Measurements from ENCODE around the gene TIAM2. TPM values are rescaled to one million over a fixed set of nuclear protein-coding genes. Genes with fewer than 3 reads are reported as not detected.

Gene TIAM2
- total and polyA plus RNA-seq, 10 of the 15 experiments (the other 5 are each of a cell fraction or from before 2014, with no cell fraction given) = 1.1 to 10.5 (median 2.3) TPM

GRCh38 chr6:155181498-155181897 lies 186.4 kb downstream of the TIAM2 start (continued):
- TF ChIP-seq MTA2 (IDR thresholded peaks at IDR 0.05; ENCODE audit: low read depth) = peak; percentile 68
- TF ChIP-seq USF2 (IDR thresholded peaks at IDR 0.05; ENCODE audit: borderline replicate concordance, low read depth, low read length) = no peak
- TF ChIP-seq IRF4 (IDR thresholded peaks at IDR 0.05; ENCODE audit: low read depth, low read length) = no peak
- TF ChIP-seq CEBPB (IDR thresholded peaks at IDR 0.05; ENCODE audit: borderline replicate concordance in 1 of 2, low read depth in 2 of 2, low read length in 2 of 2) = no peak
- no peak for TF ChIP-seq KDM1A (IDR thresholded peaks at IDR 0.05; ENCODE audit: borderline replicate concordance)
- no peak for TF ChIP-seq NR2C2 (IDR thresholded peaks at IDR 0.05; ENCODE audit: borderline replicate concordance, control insufficient read depth, insufficient read length, low read depth)
- TF ChIP-seq EGR1 (IDR thresholded peaks at IDR 0.05; ENCODE audit: borderline replicate concordance in 1 of 2, low read depth in 2 of 2, low read length in 2 of 2) = no peak
- no peak for TF ChIP-seq RBBP5 (conservative IDR thresholded peaks at IDR 0.05)
- peak; percentile 71 for TF ChIP-seq ZNF217 (IDR thresholded peaks at IDR 0.05)
- TF ChIP-seq SIX5 (IDR thresholded peaks at IDR 0.05; ENCODE audit: low read depth, low read length, severe bottlenecking) = no peak
- TF ChIP-seq SMAD1 (IDR thresholded peaks at IDR 0.05; ENCODE audit: low read depth, partially characterized antibody) = peak; percentile 32
- no peak for TF ChIP-seq PML (IDR thresholded peaks at IDR 0.05; ENCODE audit: low read length)
- TF ChIP-seq PKNOX1 (IDR thresholded peaks at IDR 0.05) = peak; percentile 87
- no peak for TF ChIP-seq SMARCA5 (IDR thresholded peaks at IDR 0.05)
- TF ChIP-seq, protein P1, sequence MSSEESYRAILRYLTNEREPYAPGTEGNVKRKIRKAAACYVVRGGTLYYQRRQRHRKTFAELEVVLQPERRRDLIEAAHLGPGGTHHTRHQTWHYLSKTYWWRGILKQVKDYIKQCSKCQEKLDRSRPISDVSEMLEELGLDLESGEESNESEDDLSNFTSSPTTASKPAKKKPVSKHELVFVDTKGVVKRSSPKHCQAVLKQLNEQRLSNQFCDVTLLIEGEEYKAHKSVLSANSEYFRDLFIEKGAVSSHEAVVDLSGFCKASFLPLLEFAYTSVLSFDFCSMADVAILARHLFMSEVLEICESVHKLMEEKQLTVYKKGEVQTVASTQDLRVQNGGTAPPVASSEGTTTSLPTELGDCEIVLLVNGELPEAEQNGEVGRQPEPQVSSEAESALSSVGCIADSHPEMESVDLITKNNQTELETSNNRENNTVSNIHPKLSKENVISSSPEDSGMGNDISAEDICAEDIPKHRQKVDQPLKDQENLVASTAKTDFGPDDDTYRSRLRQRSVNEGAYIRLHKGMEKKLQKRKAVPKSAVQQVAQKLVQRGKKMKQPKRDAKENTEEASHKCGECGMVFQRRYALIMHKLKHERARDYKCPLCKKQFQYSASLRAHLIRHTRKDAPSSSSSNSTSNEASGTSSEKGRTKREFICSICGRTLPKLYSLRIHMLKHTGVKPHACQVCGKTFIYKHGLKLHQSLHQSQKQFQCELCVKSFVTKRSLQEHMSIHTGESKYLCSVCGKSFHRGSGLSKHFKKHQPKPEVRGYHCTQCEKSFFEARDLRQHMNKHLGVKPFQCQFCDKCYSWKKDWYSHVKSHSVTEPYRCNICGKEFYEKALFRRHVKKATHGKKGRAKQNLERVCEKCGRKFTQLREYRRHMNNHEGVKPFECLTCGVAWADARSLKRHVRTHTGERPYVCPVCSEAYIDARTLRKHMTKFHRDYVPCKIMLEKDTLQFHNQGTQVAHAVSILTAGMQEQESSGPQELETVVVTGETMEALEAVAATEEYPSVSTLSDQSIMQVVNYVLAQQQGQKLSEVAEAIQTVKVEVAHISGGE (CRISPR knock-in tag; IDR thresholded peaks at IDR 0.05) = no peak
- TF ChIP-seq JUNB (IDR thresholded peaks at IDR 0.05) = 0 out of 2 replicates have a peak, but pooled peaks have one; percentile 34
- TF ChIP-seq PRDM15 (CRISPR knock-in tag; IDR thresholded peaks at IDR 0.05) = no peak
- TF ChIP-seq CEBPZ (IDR thresholded peaks at IDR 0.05; ENCODE audit: low read depth, low read length) = no peak

Data from GM12878 (cell line).